H1 (cell line): ENCODE results near the gene ARHGAP42. TPM values are rescaled to one million over a fixed set of nuclear protein-coding genes. Genes with fewer than 3 reads are reported as not detected.

Experiments used
- CBX5 ChIP-seq: fragments of 300-800, 300-1000 bp; sonication (generic); IDR thresholded peaks from 2 replicates; pipeline ENCODE4 v1.7.1; 2016; ENCODE audit warnings: antibody characterized with exemption, low read length, low read depth
- GABPA ChIP-seq: IDR thresholded peaks from 2 replicates; pipeline ENCODE4 v1.6.1; 2011; ENCODE audit warnings: mild to moderate bottlenecking, low read length, moderate library complexity, borderline replicate concordance; ENCODE audit not compliant: insufficient read depth
- KDM1A ChIP-seq: fragments of 200-600, 300-600 bp; sonication (generic); IDR thresholded peaks from 2 replicates; pipeline ENCODE4 v1.7.1; 2016; ENCODE audit warnings: mild to moderate bottlenecking, low read length, borderline replicate concordance
- POLR2AphosphoS5 ChIP-seq: IDR thresholded peaks from 2 replicates; pipeline ENCODE4 v1.6.1; 2011; ENCODE audit warnings: low read depth, low read length
- polyA plus RNA-seq, 7 experiments: library from polyadenylated mRNA; depleted of rRNA in 3 of 7; stranded (reverse) in 5 of 7; unstranded in 2 of 7; fragments of >200 nt in 5 of 7; fragments of 200-250 nt in 2 of 7; gene quantifications; 1 replicate in 5 of 7; 2 replicates in 1 of 7; 4 replicates in 1 of 7; pipeline versions ENCODE4 v1.2.1 to v1.2.3, GENCODE V29; 2011 to 2013; ENCODE audit warnings: missing spikeins in 2 of 7, mixed read lengths in 2 of 7
- total RNA-seq: library from RNA; stranded (reverse); fragmentation: NEBNext Ultra II Directional; extraction: Animal tissue kit (Norgen Biotek cat#: 25700); gene quantifications from 2 replicates; pipeline ENCODE4 v1.2.1, GENCODE V29; 2021
- TF ChIP-seq, protein P1 (sequence below), 3 experiments: IDR thresholded peaks; 1 replicate in 2 of 3; 2 replicates in 1 of 3; pipeline versions ENCODE4 v1.5.1 to v1.6.1; 2011; ENCODE audit warnings: low read length in 3 of 3, mild to moderate bottlenecking in 3 of 3, inconsistent platforms in 2 of 3, low read depth in 1 of 3, moderate library complexity in 1 of 3; ENCODE audit not compliant: insufficient read depth in 1 of 3; ENCODE audit errors: control extremely low read depth in 1 of 3

Gene ARHGAP42
- total and polyA plus RNA-seq, 2 of the 8 experiments (the other 6 are each of a cell fraction or from before 2014, with no cell fraction given): 22.2 to 33.5 TPM

- TF ChIP-seq, protein P1, sequence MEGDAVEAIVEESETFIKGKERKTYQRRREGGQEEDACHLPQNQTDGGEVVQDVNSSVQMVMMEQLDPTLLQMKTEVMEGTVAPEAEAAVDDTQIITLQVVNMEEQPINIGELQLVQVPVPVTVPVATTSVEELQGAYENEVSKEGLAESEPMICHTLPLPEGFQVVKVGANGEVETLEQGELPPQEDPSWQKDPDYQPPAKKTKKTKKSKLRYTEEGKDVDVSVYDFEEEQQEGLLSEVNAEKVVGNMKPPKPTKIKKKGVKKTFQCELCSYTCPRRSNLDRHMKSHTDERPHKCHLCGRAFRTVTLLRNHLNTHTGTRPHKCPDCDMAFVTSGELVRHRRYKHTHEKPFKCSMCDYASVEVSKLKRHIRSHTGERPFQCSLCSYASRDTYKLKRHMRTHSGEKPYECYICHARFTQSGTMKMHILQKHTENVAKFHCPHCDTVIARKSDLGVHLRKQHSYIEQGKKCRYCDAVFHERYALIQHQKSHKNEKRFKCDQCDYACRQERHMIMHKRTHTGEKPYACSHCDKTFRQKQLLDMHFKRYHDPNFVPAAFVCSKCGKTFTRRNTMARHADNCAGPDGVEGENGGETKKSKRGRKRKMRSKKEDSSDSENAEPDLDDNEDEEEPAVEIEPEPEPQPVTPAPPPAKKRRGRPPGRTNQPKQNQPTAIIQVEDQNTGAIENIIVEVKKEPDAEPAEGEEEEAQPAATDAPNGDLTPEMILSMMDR (IDR thresholded peaks at IDR 0.05; ENCODE audit: control extremely low read depth in 1 of 3, insufficient read depth in 1 of 3, low read depth in 1 of 3, low read length in 3 of 3): peak in 1 of 3 experiments; percentile 37; a peak in 2 of 4 replicates
- no peak for TF ChIP-seq GABPA
- TF ChIP-seq POLR2AphosphoS5: no peak
- TF ChIP-seq KDM1A: no peak
- TF ChIP-seq CBX5: no peak
These were observed 243.2 kb downstream of the ARHGAP42 start (continued) for GRCh38 chr11:100930185-100930778.
